Mammary epithelial cell (primary cell): ENCODE results near the gene GZMB.

Source experiments
- EZH2 ChIP-seq: IDR thresholded peaks from 2 replicates; pipeline ENCODE4 v1.6.1; 2012; ENCODE audit warnings: low read length, inconsistent platforms, borderline replicate concordance
- TF ChIP-seq, protein P1 (sequence below), 2 donors: IDR thresholded peaks in 1 of 2; conservative IDR thresholded peaks in 1 of 2; 2 replicates each; pipeline ENCODE4 v1.5.1; 2011 to 2012; ENCODE audit warnings: inconsistent platforms in 2 of 2, low read length in 2 of 2, mild to moderate bottlenecking in 2 of 2, control low read depth in 1 of 2, low read depth in 1 of 2; ENCODE audit not compliant: insufficient read depth in 1 of 2; ENCODE audit errors: extremely low read depth in 1 of 2

DNA sequence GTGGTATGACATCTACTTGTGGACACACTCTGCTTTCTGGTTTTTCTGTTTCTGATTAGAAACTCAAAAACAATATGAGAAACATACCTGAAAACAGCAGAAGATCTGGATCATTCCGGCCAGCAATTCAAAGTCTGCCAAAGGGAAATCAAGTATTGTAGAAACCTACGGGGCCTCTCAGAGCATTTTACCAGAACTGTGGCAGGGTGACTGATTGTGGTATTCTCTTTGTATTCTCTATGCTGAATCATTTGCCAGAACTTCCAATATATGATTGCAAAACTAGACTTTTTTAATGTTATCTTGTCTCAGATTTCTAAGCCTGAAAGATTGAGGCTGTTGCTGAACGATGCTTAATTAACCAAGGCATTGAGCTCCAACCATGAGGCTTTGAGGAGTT is 5.9 kb upstream of the GZMB start:
- TF ChIP-seq, protein P1, sequence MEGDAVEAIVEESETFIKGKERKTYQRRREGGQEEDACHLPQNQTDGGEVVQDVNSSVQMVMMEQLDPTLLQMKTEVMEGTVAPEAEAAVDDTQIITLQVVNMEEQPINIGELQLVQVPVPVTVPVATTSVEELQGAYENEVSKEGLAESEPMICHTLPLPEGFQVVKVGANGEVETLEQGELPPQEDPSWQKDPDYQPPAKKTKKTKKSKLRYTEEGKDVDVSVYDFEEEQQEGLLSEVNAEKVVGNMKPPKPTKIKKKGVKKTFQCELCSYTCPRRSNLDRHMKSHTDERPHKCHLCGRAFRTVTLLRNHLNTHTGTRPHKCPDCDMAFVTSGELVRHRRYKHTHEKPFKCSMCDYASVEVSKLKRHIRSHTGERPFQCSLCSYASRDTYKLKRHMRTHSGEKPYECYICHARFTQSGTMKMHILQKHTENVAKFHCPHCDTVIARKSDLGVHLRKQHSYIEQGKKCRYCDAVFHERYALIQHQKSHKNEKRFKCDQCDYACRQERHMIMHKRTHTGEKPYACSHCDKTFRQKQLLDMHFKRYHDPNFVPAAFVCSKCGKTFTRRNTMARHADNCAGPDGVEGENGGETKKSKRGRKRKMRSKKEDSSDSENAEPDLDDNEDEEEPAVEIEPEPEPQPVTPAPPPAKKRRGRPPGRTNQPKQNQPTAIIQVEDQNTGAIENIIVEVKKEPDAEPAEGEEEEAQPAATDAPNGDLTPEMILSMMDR (conservative IDR thresholded peaks at IDR 0.05 in 1 of 2, IDR thresholded peaks at IDR 0.05 in 1 of 2; ENCODE audit: extremely low read depth in 1 of 2, insufficient read depth in 1 of 2, low read depth in 1 of 2, low read length in 2 of 2) = no peak
- TF ChIP-seq EZH2 = no peak
